Endothelial cell of umbilical vein (primary cell): ENCODE measurements around the gene EXD3. TPM values are rescaled to one million over a fixed set of nuclear protein-coding genes. Genes with fewer than 3 reads are reported as not detected.

ENCODE experiments used
- BruUV-seq: library from RNA; stranded (reverse); fragments of 400-500 nt; replicated peaks from 2 replicates; lab custom pipeline; 2021; lab: Mats Ljungman, UMichigan
- CTCF ChIA-PET: fragments of 300-600, 350-600 bp; sonication (Branson Sonifier 250); formaldehyde crosslinking; loops from one replicate; lab custom pipeline; 2021; ENCODE audit warnings: antibody characterized with exemption, inconsistent platforms; lab: Charles Lee
- POLR2A ChIA-PET: fragments of 300-600, 350-600 bp; sonication (Branson Sonifier 250); formaldehyde crosslinking; loops from one replicate; lab custom pipeline; 2021; ENCODE audit warnings: antibody characterized with exemption, inconsistent platforms; lab: Charles Lee
- DNase-seq: peaks from one replicate; pipeline ENCODE4 v3.0.0-alpha.2; 2011; ENCODE audit warnings: low read depth, low spot score
- FAIRE-seq: peaks from 2 replicates; lab custom pipeline; 2011; peaks lifted over from hg19 to GRCh38; lab: Jason Lieb, UNC
- H2AFZ ChIP-seq: 2 replicates; pipeline ENCODE4 v1.6.0; 2012; ENCODE audit warnings: low read depth, low read length, control low read depth, inconsistent platforms
- H3K27ac ChIP-seq: 2 replicates; pipeline ENCODE4 v1.5.1; 2011; ENCODE audit warnings: low read depth, mild to moderate bottlenecking, control low read depth, low read length, moderate library complexity; ENCODE audit not compliant: insufficient read depth
- H3K27me3 ChIP-seq, 2 experiments: 2 replicates each; pipeline versions ENCODE4 v1.6.0 to v1.6.1; 2011; ENCODE audit warnings: low read length in 2 of 2, mixed read lengths in 1 of 2; ENCODE audit not compliant: control insufficient read depth in 2 of 2, insufficient read depth in 2 of 2
- H3K36me3 ChIP-seq, 2 experiments: 2 replicates in 1 of 2; 3 replicates in 1 of 2; pipeline ENCODE4 v1.5.1; 2011; ENCODE audit warnings: low read length in 2 of 2, mild to moderate bottlenecking in 1 of 2, moderate library complexity in 1 of 2; ENCODE audit not compliant: control insufficient read depth in 2 of 2, insufficient read depth in 2 of 2; ENCODE audit errors: extremely low read depth in 1 of 2
- H3K4me1 ChIP-seq: 3 replicates; pipeline ENCODE4 v1.5.1; 2011; ENCODE audit warnings: mild to moderate bottlenecking, low read length; ENCODE audit not compliant: control insufficient read depth, insufficient read depth; ENCODE audit errors: extremely low read depth
- H3K4me2 ChIP-seq: 2 replicates; pipeline ENCODE4 v1.6.1; 2011; ENCODE audit warnings: low read length, control low read depth, mixed read lengths; ENCODE audit not compliant: insufficient read depth
- H3K4me3 ChIP-seq, 3 experiments: fragments of 200-600 bp in 1 of 3; sonication (generic), shearing (Covaris generic) in 1 of 3; replicated peaks in 1 of 3; 2 replicates each; pipeline ENCODE4 v1.5.1; 2011 to 2016; ENCODE audit warnings: control low read depth in 3 of 3, low read length in 3 of 3, mild to moderate bottlenecking in 2 of 3, inconsistent platforms in 1 of 3, low read depth in 1 of 3, moderate library complexity in 1 of 3; ENCODE audit not compliant: insufficient read depth in 1 of 3
- H3K79me2 ChIP-seq: 2 replicates; pipeline ENCODE4 v1.6.0; 2012; ENCODE audit warnings: low read length, inconsistent platforms; ENCODE audit not compliant: control insufficient read depth, insufficient read depth
- H3K9ac ChIP-seq: replicated peaks from 2 replicates; pipeline ENCODE3; 2011; ENCODE audit warnings: low read length, control low read depth; ENCODE audit not compliant: insufficient read depth; ENCODE audit errors: extremely low read depth
- H3K9me1 ChIP-seq: replicated peaks from 3 replicates; pipeline ENCODE4 v1.6.0; 2011; ENCODE audit warnings: mild to moderate bottlenecking, low read length; ENCODE audit not compliant: control insufficient read depth, insufficient read depth; ENCODE audit errors: extremely low read depth
- H3K9me3 ChIP-seq: replicated peaks from 2 replicates; pipeline ENCODE4 v1.5.1; 2012; ENCODE audit warnings: low read length, inconsistent platforms; ENCODE audit not compliant: control insufficient read depth, insufficient read depth
- H4K20me1 ChIP-seq: replicated peaks from 2 replicates; pipeline ENCODE3; 2011; ENCODE audit warnings: mild to moderate bottlenecking, low read length; ENCODE audit not compliant: control insufficient read depth, insufficient read depth; ENCODE audit errors: extremely low read depth
- EZH2 ChIP-seq: IDR thresholded peaks from 2 replicates; pipeline ENCODE4 v1.6.1; 2012; ENCODE audit warnings: borderline replicate concordance, low read depth, mild to moderate bottlenecking, moderate library complexity, low read length, inconsistent platforms; ENCODE audit not compliant: severe bottlenecking
- FOS ChIP-seq: IDR thresholded peaks from 2 replicates; pipeline ENCODE4 v1.6.1; 2011; ENCODE audit warnings: mild to moderate bottlenecking, low read length, moderate library complexity, borderline replicate concordance; ENCODE audit not compliant: insufficient read depth
- GATA2 ChIP-seq: IDR thresholded peaks from 2 replicates; pipeline ENCODE4 v1.7.0; 2011; ENCODE audit warnings: low read depth, mild to moderate bottlenecking, moderate library complexity, mixed read lengths, low read length; ENCODE audit not compliant: insufficient read length, insufficient read depth
- JUN ChIP-seq: IDR thresholded peaks from 2 replicates; pipeline ENCODE4 v1.6.1; 2011; ENCODE audit warnings: borderline replicate concordance, low read depth; ENCODE audit not compliant: insufficient read length, insufficient read depth
- MYC ChIP-seq: IDR thresholded peaks from one replicate; pipeline ENCODE4 v1.6.1; 2011; ENCODE audit warnings: mild to moderate bottlenecking, low read depth, low read length
- POLR2A ChIP-seq: IDR thresholded peaks from 2 replicates; pipeline ENCODE4 v1.6.1; 2012; ENCODE audit warnings: low read depth, mild to moderate bottlenecking, control low read depth, low read length
- POLR2AphosphoS5 ChIP-seq: IDR thresholded peaks from 2 replicates; pipeline ENCODE4 v1.6.1; 2012; ENCODE audit warnings: low read depth, mild to moderate bottlenecking, control low read depth, low read length, moderate library complexity; ENCODE audit not compliant: insufficient read depth
- dilution Hi-C: fragments of 300-500 bp; cut with MboI; formaldehyde crosslinking; loops from one replicate; pipeline ENCODE4 v1.15.0; 2019; ENCODE audit warnings: low sequenced_read_pairs; ENCODE audit not compliant: extremely low pct_ligation_motif_present
- intact Hi-C: fragments of 100-400 bp; cut with micrococcal nuclease; formaldehyde crosslinking; loops from one replicate; pipeline ENCODE4 v1.10.0; 2022
- polyA plus RNA-seq, 4 experiments: library from polyadenylated mRNA; depleted of rRNA in 3 of 4; stranded (reverse) in 3 of 4; unstranded in 1 of 4; fragments of >200 nt; gene quantifications; 2 replicates each; pipeline versions ENCODE4 v1.2.1 to v1.2.3, GENCODE V29; 2011 to 2012; ENCODE audit warnings: missing spikeins in 1 of 4
- total RNA-seq: library from RNA; stranded (reverse); gene quantifications from 2 replicates; pipeline ENCODE4 v1.2.3, GENCODE V29; 2021
- TF ChIP-seq, protein P1 (sequence below): IDR thresholded peaks from 2 replicates; pipeline ENCODE4 v1.6.1; 2011; ENCODE audit not compliant: insufficient read depth, insufficient read length
- TF ChIP-seq, protein P2 (sequence below), 2 donors: IDR thresholded peaks; 1 replicate in 1 of 2; 2 replicates in 1 of 2; pipeline ENCODE4 v1.5.1; 2011; ENCODE audit warnings: low read length in 2 of 2, mild to moderate bottlenecking in 2 of 2, moderate library complexity in 2 of 2, control low read depth in 1 of 2, inconsistent platforms in 1 of 2, low read depth in 1 of 2; ENCODE audit not compliant: insufficient read depth in 1 of 2; ENCODE audit errors: extremely low read depth in 1 of 2

EXD3 gene
- total and polyA plus RNA-seq, 2 donors (not counting 3 experiments of a cell fraction or from before 2014, with no cell fraction given) = 17.7 to 30.3 TPM

DNA sequence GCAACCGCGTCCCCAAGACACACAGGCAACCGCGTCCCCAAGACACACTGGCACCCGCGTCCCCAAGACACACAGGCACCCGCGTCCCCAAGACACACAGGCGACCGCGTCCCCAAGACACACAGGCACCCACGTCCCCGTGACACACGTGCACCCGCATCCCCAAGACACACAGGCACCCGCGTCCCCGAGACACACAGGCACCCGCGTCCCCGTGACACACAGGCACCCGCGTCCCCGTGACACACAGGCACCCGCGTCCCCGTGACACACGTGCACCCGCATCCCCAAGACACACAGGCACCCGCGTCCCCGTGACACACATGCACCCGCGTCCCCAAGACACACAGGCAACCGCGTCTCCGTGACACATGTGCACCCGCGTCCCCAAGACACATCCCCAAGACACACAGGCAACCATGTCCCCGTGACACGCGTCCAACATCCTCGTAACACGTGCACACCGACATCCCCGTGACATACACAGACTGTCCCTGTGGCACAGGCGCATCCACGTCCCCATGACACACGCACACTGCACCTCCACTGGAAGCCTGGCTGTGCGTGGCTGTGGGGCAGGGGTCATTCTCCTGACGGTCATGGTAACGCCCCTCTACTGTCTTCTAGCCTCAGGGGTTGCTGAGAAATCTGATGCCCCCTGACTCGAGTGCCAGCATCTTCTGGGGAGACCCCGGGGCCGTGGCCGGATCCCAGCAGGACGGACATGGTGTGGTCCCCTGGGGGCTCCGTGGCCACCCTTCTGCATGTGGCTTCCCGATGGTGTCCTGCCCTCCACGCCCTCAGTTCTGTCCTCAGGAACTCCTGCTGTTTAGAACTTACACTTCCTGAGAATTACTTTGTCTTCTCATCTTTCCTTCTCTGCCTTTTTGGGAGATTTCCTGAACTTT is 24.1 kb downstream of the EXD3 start:
- H3K79me2 ChIP-seq = no peaks in the 10 kb centered on the region
- TF ChIP-seq, protein P1, sequence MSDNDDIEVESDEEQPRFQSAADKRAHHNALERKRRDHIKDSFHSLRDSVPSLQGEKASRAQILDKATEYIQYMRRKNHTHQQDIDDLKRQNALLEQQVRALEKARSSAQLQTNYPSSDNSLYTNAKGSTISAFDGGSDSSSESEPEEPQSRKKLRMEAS = no peak
- TF ChIP-seq POLR2A = no peak
- no peak for TF ChIP-seq MYC
- no peak for TF ChIP-seq EZH2
- TF ChIP-seq, protein P2, sequence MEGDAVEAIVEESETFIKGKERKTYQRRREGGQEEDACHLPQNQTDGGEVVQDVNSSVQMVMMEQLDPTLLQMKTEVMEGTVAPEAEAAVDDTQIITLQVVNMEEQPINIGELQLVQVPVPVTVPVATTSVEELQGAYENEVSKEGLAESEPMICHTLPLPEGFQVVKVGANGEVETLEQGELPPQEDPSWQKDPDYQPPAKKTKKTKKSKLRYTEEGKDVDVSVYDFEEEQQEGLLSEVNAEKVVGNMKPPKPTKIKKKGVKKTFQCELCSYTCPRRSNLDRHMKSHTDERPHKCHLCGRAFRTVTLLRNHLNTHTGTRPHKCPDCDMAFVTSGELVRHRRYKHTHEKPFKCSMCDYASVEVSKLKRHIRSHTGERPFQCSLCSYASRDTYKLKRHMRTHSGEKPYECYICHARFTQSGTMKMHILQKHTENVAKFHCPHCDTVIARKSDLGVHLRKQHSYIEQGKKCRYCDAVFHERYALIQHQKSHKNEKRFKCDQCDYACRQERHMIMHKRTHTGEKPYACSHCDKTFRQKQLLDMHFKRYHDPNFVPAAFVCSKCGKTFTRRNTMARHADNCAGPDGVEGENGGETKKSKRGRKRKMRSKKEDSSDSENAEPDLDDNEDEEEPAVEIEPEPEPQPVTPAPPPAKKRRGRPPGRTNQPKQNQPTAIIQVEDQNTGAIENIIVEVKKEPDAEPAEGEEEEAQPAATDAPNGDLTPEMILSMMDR (IDR thresholded peaks at IDR 0.05; ENCODE audit: extremely low read depth in 1 of 2, insufficient read depth in 1 of 2, low read depth in 1 of 2, low read length in 2 of 2) = no peak
- no peak for TF ChIP-seq FOS
- TF ChIP-seq POLR2AphosphoS5 = no peak
- no peak for TF ChIP-seq JUN
- no peak for TF ChIP-seq GATA2
- H3K4me3 ChIP-seq = no peak overlapping the region
- dilution Hi-C loops (no loop called here), intact Hi-C loops (no loop called here)
- no peaks in the 10 kb centered on the region for H3K9me3 ChIP-seq
- no TSS peak for BruUV-seq
- H3K36me3 ChIP-seq = peaks cover 0 to 2% of the 10 kb centered on the region in 2 experiments
- H3K27ac ChIP-seq = no peak overlapping the region
- H2AFZ ChIP-seq = no peak overlapping the region
- H3K4me1 ChIP-seq = no peaks in the 10 kb centered on the region
- DNase-seq = no peak
- H3K27me3 ChIP-seq = no peaks in the 10 kb centered on the region
- POLR2A ChIA-PET = no interaction called here
- no peak for FAIRE-seq
- H3K4me2 ChIP-seq = no peak overlapping the region
- CTCF ChIA-PET = no interaction called here
- H4K20me1 ChIP-seq = no peaks in the 10 kb centered on the region
- H3K9ac ChIP-seq = no peak overlapping the region
- H3K9me1 ChIP-seq = no peaks in the 10 kb centered on the region
